Mesenchymal stem cell (in vitro differentiated cells and primary cell): ENCODE data around the gene DMBT1.

Source experiments
- DNase-seq: peaks from one replicate; pipeline ENCODE4 v3.0.0-alpha.2; 2013
- H2AFZ ChIP-seq: one replicate; pipeline ENCODE4 v1.6.1; 2013; ENCODE audit warnings: low read depth, mild to moderate bottlenecking, control low read depth, inconsistent platforms, low read length, moderate library complexity
- H2AK5ac ChIP-seq: 2 replicates; pipeline ENCODE4 v1.6.1; 2013; ENCODE audit warnings: low read length, moderate library complexity, mild to moderate bottlenecking, inconsistent platforms; ENCODE audit not compliant: severe bottlenecking
- H2BK120ac ChIP-seq: one replicate; pipeline ENCODE4 v1.6.1; 2013; ENCODE audit warnings: low read depth, mild to moderate bottlenecking, inconsistent platforms, low read length, moderate library complexity
- H2BK12ac ChIP-seq, 2 experiments: one replicate each; pipeline ENCODE4 v1.6.1; 2013; ENCODE audit warnings: inconsistent platforms in 2 of 2, low read length in 2 of 2, mild to moderate bottlenecking in 2 of 2, moderate library complexity in 2 of 2, control low read depth in 1 of 2
- H2BK15ac ChIP-seq: one replicate; pipeline ENCODE4 v1.6.1; 2013; ENCODE audit warnings: mild to moderate bottlenecking, low read depth, inconsistent platforms; ENCODE audit not compliant: poor library complexity, severe bottlenecking
- H2BK5ac ChIP-seq: 2 replicates; pipeline ENCODE4 v1.6.1; 2013; ENCODE audit warnings: low read depth, mild to moderate bottlenecking, low read length, control low read depth, inconsistent platforms; ENCODE audit not compliant: poor library complexity, severe bottlenecking
- H3K14ac ChIP-seq, 2 experiments: one replicate each; pipeline ENCODE4 v1.6.1; 2013; ENCODE audit warnings: inconsistent platforms in 2 of 2, low read length in 2 of 2, control low read depth in 1 of 2, mild to moderate bottlenecking in 1 of 2, moderate library complexity in 1 of 2
- H3K18ac ChIP-seq, 2 experiments: one replicate each; pipeline ENCODE4 v1.6.1; 2013; ENCODE audit warnings: inconsistent platforms in 2 of 2, low read length in 2 of 2, control low read depth in 1 of 2, low read depth in 1 of 2, mild to moderate bottlenecking in 1 of 2
- H3K23ac ChIP-seq, 2 experiments: one replicate each; pipeline ENCODE4 v1.6.1; 2013; ENCODE audit warnings: inconsistent platforms in 2 of 2, low read length in 2 of 2, mild to moderate bottlenecking in 2 of 2, moderate library complexity in 2 of 2, control low read depth in 1 of 2
- H3K27ac ChIP-seq: 2 replicates; pipeline ENCODE4 v1.5.1; 2013; ENCODE audit warnings: mild to moderate bottlenecking, moderate library complexity, low read length, control low read depth, inconsistent platforms; ENCODE audit not compliant: poor library complexity, severe bottlenecking
- H3K27me3 ChIP-seq, 2 experiments: 2 replicates each; pipeline versions ENCODE4 v1.6.1 to v1.7.0; 2013; ENCODE audit warnings: low read length in 2 of 2, mild to moderate bottlenecking in 2 of 2, moderate library complexity in 2 of 2, control low read depth in 1 of 2, inconsistent platforms in 1 of 2; ENCODE audit not compliant: control insufficient read depth in 1 of 2, insufficient read depth in 1 of 2
- H3K36me3 ChIP-seq, 2 experiments: 2 replicates each; pipeline versions ENCODE4 v1.6.1 to v1.7.0; 2013; ENCODE audit warnings: low read length in 2 of 2, control low read depth in 1 of 2, inconsistent platforms in 1 of 2, low read depth in 1 of 2, mild to moderate bottlenecking in 1 of 2; ENCODE audit not compliant: insufficient read depth in 2 of 2, control insufficient read depth in 1 of 2
- H3K4ac ChIP-seq, 2 experiments: one replicate each; pipeline ENCODE4 v1.6.1; 2013; ENCODE audit warnings: inconsistent platforms in 2 of 2, low read length in 2 of 2, mild to moderate bottlenecking in 2 of 2, moderate library complexity in 2 of 2, control low read depth in 1 of 2, low read depth in 1 of 2
- H3K4me1 ChIP-seq: 2 replicates; pipeline ENCODE4 v1.6.1; 2013; ENCODE audit warnings: low read depth, low read length, control low read depth; ENCODE audit not compliant: control insufficient read depth, insufficient read depth
- H3K4me2 ChIP-seq: 2 replicates; pipeline ENCODE4 v1.6.1; 2013; ENCODE audit warnings: low read length, mild to moderate bottlenecking, inconsistent platforms; ENCODE audit not compliant: poor library complexity, severe bottlenecking
- H3K4me3 ChIP-seq, 2 experiments: 2 replicates each; pipeline versions ENCODE4 v1.5.1 to v1.7.0; 2013; ENCODE audit warnings: low read length in 2 of 2, mild to moderate bottlenecking in 2 of 2, control low read depth in 1 of 2, low read depth in 1 of 2; ENCODE audit not compliant: insufficient read depth in 1 of 2
- H3K79me1 ChIP-seq: replicated peaks from 2 replicates; pipeline ENCODE4 v1.6.1; 2013; ENCODE audit warnings: mild to moderate bottlenecking, control low read depth, low read length, inconsistent platforms; ENCODE audit not compliant: poor library complexity, severe bottlenecking
- H3K9ac ChIP-seq: 2 replicates; pipeline ENCODE4 v1.7.0; 2013; ENCODE audit warnings: mild to moderate bottlenecking, low read length, moderate library complexity
- H3K9me3 ChIP-seq: 2 replicates; pipeline ENCODE4 v1.7.0; 2013; ENCODE audit warnings: mild to moderate bottlenecking, low read length; ENCODE audit not compliant: control insufficient read depth
- H4K8ac ChIP-seq: one replicate; pipeline ENCODE4 v1.6.1; 2013; ENCODE audit warnings: inconsistent platforms, mild to moderate bottlenecking, low read length, moderate library complexity
- H4K91ac ChIP-seq: one replicate; pipeline ENCODE4 v1.6.1; 2013; ENCODE audit warnings: mild to moderate bottlenecking, low read length, inconsistent platforms
- WGBS: methylation state at CpG from one replicate; pipeline ENCODE4 v1.1.7; 2013; ENCODE audit warnings: mixed read lengths; 5-methylcytosine and 5-hydroxymethylcytosine counted together

Gene DMBT1

DNA sequence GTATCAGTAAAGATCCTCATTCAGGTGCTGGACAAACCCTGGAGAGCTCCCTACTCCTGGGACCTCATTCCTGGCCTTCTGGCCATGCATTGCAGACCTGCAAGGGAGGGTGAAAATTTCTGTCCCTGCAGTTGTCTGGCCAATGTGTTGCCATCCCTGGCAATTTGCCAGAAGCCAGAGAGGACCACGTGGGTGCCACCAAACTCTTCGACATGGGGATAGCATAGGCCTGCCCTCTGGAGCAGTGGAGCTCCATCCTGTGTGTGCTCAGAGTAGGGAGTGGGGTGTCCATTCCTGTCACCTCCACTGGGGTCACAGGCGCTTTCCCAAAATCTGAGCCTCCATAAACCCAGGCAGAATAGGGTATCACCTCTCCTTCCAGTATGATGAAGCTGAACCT lies 31.2 kb downstream of the DMBT1 start:
- Histone ChIP-seq H3K9me3 (no peaks in the 10 kb centered on the region), H2AFZ (no peak overlapping the region), H3K18ac (no peak overlapping the region), H4K91ac (no peak overlapping the region), H2BK120ac (no peak overlapping the region), H2BK15ac (no peak overlapping the region), H3K14ac (no peak overlapping the region), H3K4me1 (no peaks in the 10 kb centered on the region), H2AK5ac (no peak overlapping the region), H3K27ac (no peak overlapping the region), H3K4me2 (no peak overlapping the region), H3K4me3 (no peak overlapping the region), H3K36me3 (no peaks in the 10 kb centered on the region), H3K23ac (no peak overlapping the region), H4K8ac (no peak overlapping the region), H3K4ac (no peak overlapping the region), H3K79me1 (no peaks in the 10 kb centered on the region), H2BK12ac (no peak overlapping the region), H2BK5ac (no peak overlapping the region), H3K9ac (no peak overlapping the region), H3K27me3 (no peaks in the 10 kb centered on the region)
- 73% methylated on average over 3 of the region's 3 CpGs for WGBS
- DNase-seq: no peak

DNA sequence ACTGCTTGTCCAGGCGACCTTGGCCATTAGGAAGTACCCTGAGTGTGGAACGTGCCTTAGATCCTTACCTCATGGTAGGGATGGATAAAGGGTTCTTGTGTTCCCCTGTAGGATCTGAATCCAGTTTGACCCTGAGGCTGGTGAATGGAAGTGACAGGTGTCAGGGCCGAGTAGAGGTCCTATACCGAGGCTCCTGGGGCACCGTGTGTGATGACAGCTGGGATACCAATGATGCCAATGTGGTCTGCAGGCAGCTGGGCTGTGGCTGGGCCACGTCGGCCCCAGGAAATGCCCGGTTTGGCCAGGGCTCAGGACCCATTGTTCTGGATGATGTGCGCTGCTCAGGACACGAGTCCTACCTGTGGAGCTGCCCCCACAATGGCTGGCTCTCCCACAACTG lies 31.6 kb downstream of the DMBT1 start:
- Histone ChIP-seq H3K9me3 (no peaks in the 10 kb centered on the region), H2AFZ (no peak overlapping the region), H3K36me3 (no peaks in the 10 kb centered on the region), H3K4ac (no peak overlapping the region), H2BK12ac (no peak overlapping the region), H3K27ac (no peak overlapping the region), H2AK5ac (no peak overlapping the region), H3K4me3 (no peak overlapping the region), H2BK5ac (no peak overlapping the region), H3K4me1 (no peaks in the 10 kb centered on the region), H3K9ac (no peak overlapping the region), H3K18ac (no peak overlapping the region), H2BK120ac (no peak overlapping the region), H2BK15ac (no peak overlapping the region), H3K27me3 (no peaks in the 10 kb centered on the region), H4K8ac (no peak overlapping the region), H3K79me1 (no peaks in the 10 kb centered on the region), H3K4me2 (no peak overlapping the region), H4K91ac (no peak overlapping the region), H3K23ac (no peak overlapping the region), H3K14ac (no peak overlapping the region)
- DNase-seq: no peak
- 62% methylated on average over 10 of the region's 10 CpGs for WGBS

DNA sequence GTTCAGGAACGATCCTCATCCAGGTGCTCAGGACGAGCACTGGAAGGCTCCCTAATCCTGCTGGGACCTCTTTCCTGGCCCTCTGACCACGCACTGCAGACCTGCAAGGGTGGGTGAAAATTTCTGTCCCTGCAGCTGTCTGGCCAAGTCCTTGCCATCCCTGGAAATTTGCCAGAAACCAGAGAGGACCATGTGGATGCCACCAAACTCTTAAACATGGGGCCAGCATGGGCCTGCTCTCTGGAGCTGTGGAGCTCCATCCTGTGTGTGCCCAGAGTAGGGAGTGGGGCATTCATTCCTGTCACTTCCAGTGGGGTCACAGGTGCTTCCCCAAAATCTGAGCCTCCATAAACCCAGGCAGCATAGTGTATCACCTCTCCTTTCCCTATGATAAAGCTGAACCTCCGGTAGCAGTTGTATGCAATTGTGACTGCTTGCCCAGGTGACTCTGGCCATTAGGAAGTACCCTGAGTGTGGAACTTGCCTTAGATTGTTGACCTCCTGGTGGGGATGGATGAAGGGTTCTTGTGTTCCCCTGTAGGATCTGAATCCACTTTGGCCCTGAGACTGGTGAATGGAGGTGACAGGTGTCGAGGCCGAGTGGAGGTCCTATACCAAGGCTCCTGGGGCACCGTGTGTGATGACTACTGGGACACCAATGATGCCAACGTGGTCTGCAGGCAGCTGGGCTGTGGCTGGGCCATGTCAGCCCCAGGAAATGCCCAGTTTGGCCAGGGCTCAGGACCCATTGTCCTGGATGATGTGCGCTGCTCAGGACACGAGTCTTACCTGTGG lies 57.1 kb downstream of the DMBT1 start:
- H3K4me1 ChIP-seq: no peaks in the 10 kb centered on the region
- H3K23ac ChIP-seq: no peak overlapping the region
- no peak overlapping the region for H2BK120ac ChIP-seq
- H3K27me3 ChIP-seq: no peaks in the 10 kb centered on the region
- peaks cover 4% of the 10 kb centered on the region for H3K9me3 ChIP-seq
- H2AK5ac ChIP-seq: no peak overlapping the region
- no peak overlapping the region for H3K9ac ChIP-seq
- no peak overlapping the region for H3K27ac ChIP-seq
- no peak overlapping the region for H4K8ac ChIP-seq
- 67% methylated on average over 10 of the region's 10 CpGs for WGBS
- H3K4me3 ChIP-seq: no peak overlapping the region
- H3K14ac ChIP-seq: no peak overlapping the region
- H4K91ac ChIP-seq: no peak overlapping the region
- no peak overlapping the region for H2BK12ac ChIP-seq
- H2BK5ac ChIP-seq: no peak overlapping the region
- H3K4me2 ChIP-seq: no peak overlapping the region
- H2AFZ ChIP-seq: no peak overlapping the region
- no peak overlapping the region for H3K18ac ChIP-seq
- no peak overlapping the region for H3K4ac ChIP-seq
- H2BK15ac ChIP-seq: no peak overlapping the region
- H3K79me1 ChIP-seq: no peaks in the 10 kb centered on the region
- DNase-seq: no peak
- H3K36me3 ChIP-seq: no peaks in the 10 kb centered on the region

DNA sequence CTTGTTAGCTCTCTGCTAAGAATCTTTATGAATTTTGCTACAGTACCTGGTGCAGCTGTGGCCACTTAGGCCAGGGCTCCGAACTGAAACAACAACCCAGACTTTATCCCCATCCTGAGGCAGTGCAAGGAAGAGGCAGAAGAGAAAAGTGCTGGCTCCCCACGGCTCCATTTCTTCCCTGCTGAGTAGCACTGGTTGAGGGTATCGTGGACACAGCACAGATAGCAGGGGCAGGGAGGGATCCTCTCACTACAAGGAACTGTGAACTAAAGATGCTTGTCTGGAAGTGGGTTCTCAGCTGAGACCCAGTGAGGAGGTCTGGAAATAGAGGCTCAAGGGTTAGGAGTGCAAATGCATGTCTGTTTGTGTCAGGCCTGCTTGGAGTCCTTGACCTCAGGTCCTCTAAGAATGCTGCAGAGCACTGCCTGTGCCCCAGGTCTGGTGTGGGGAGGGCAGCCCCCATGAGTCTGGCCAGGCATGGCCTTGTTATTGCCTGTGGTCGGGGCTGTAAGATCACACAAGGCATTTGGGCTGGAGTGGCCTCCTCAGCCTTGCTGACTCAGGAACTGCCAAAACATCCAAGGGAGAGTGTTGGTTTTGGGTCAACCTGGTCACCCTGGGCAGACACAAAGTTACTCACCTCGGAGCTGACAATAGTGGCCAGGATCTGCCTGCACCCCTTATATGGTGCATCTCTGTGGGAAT lies 58.1 kb downstream of the DMBT1 start:
- no peak overlapping the region for H3K18ac ChIP-seq
- no peaks in the 10 kb centered on the region for H3K79me1 ChIP-seq
- no peaks in the 10 kb centered on the region for H3K36me3 ChIP-seq
- no peak overlapping the region for H2AK5ac ChIP-seq
- no peak overlapping the region for H2BK120ac ChIP-seq
- H3K4me3 ChIP-seq: no peak overlapping the region
- 45% methylated on average over 5 of the region's 5 CpGs for WGBS
- no peak overlapping the region for H2BK5ac ChIP-seq
- H4K91ac ChIP-seq: no peak overlapping the region
- H3K23ac ChIP-seq: no peak overlapping the region
- H3K4ac ChIP-seq: no peak overlapping the region
- H3K9me3 ChIP-seq: peaks cover 4% of the 10 kb centered on the region
- no peak overlapping the region for H2AFZ ChIP-seq
- H3K4me1 ChIP-seq: no peaks in the 10 kb centered on the region
- no peak overlapping the region for H3K9ac ChIP-seq
- no peak overlapping the region for H3K27ac ChIP-seq
- H2BK12ac ChIP-seq: no peak overlapping the region
- no peaks in the 10 kb centered on the region for H3K27me3 ChIP-seq
- H3K14ac ChIP-seq: no peak overlapping the region
- no peak for DNase-seq
- H2BK15ac ChIP-seq: no peak overlapping the region
- H3K4me2 ChIP-seq: no peak overlapping the region
- H4K8ac ChIP-seq: no peak overlapping the region
